HepG2 (cell line): ENCODE results near the gene SNIP1.
"Not testable (repeated sequence)": the region's sequence is repeated elsewhere in the genome, so short reads cannot be mapped to it uniquely, and the experiment has no call there.

Experiments
- NBN ChIP-seq: fragments of 450-650 bp; conservative IDR thresholded peaks from 2 replicates; pipeline ENCODE4 v1.6.1; 2017
- ZFP41 ChIP-seq: sonication (generic); formaldehyde crosslinking; IDR thresholded peaks from 2 replicates; pipeline ENCODE4 v1.4.0; 2020; ENCODE audit warnings: mild to moderate bottlenecking, missing genetic modification reagents, borderline replicate concordance
- ZNF660 ChIP-seq: sonication (generic); formaldehyde crosslinking; IDR thresholded peaks from 2 replicates; pipeline ENCODE4 v1.5.1; 2020; ENCODE audit warnings: mild to moderate bottlenecking, low read depth, missing genetic modification reagents, borderline replicate concordance

DNA sequence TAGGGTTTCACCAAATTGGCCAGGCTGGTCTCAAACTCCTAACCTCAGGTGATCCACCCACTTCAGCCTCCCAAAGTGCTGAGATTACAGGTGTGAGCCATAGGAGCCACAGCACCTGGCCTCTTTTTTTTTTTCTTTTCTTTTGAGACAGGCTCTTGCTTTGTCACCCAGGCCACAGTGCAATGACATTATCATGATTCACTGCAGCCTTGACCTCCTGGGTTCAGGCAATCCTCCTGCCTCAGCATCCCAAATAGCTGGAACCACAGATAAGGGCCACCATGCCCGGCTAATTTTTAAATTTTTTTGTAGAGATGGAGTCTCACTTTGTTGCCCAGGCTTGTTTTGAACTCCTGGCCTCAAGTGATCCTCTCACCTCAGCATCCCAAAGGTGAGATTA, 24.2 kb downstream of the SNIP1 start:
- not testable (repeated sequence) for TF ChIP-seq ZFP41 (CRISPR knock-in tag); NBN; ZNF660 (CRISPR knock-in tag)
